Coronary artery (tissue), 2 donors: ENCODE data around the gene FER1L5.

Experiments
- DNase-seq: peaks from one replicate; pipeline ENCODE4 v3.0.0-alpha.2; 2017; ENCODE audit warnings: low spot score
- H3K27ac ChIP-seq, 2 donors: fragments of 200-600 bp; sonication (generic); one replicate each; pipeline ENCODE4 v1.5.1; 2016 to 2019
- H3K4me3 ChIP-seq: fragments of 200-600 bp; sonication (generic); 2 replicates; pipeline ENCODE4 v1.5.1; 2016; ENCODE audit warnings: mild to moderate bottlenecking, moderate library complexity
- CTCF ChIP-seq: fragments of 200-600 bp; sonication (generic); IDR thresholded peaks from one replicate; pipeline ENCODE4 v1.5.1; 2019; ENCODE audit warnings: antibody characterized with exemption

Gene FER1L5

GRCh38 chr2:96692094-96692971 is 49.8 kb downstream of the FER1L5 start:
- no peak for TF ChIP-seq CTCF
- H3K27ac ChIP-seq, result no peak overlapping the region
- H3K4me3 ChIP-seq, result no peak overlapping the region
- DNase-seq, result no peak

GRCh38 chr2:96693286-96694200 is 51.0 kb downstream of the FER1L5 start:
- no peak overlapping the region for H3K27ac ChIP-seq
- H3K4me3 ChIP-seq, result no peak overlapping the region
- TF ChIP-seq CTCF, result no peak
- no peak for DNase-seq

- H3K27ac ChIP-seq, result no peak overlapping the region
- no peak overlapping the region for H3K4me3 ChIP-seq
- TF ChIP-seq CTCF, result no peak
- no peak for DNase-seq
Measured at GRCh38 chr2:96694279-96694678, 51.7 kb downstream of the FER1L5 start.

GRCh38 chr2:96694816-96695455 is 52.4 kb downstream of the FER1L5 start:
- H3K27ac ChIP-seq, result no peak overlapping the region
- no peak overlapping the region for H3K4me3 ChIP-seq
- no peak for TF ChIP-seq CTCF
- no peak for DNase-seq

- H3K4me3 ChIP-seq, result no peak overlapping the region
- no peak for TF ChIP-seq CTCF
- H3K27ac ChIP-seq, result no peak overlapping the region
- DNase-seq, result no peak
Measured at GRCh38 chr2:96695602-96696001, 53.0 kb downstream of the FER1L5 start.

GRCh38 chr2:96697476-96697875 is 54.9 kb downstream of the FER1L5 start:
- H3K4me3 ChIP-seq, result no peak overlapping the region
- TF ChIP-seq CTCF, result no peak
- DNase-seq, result no peak
- no peak overlapping the region for H3K27ac ChIP-seq
